Upper lobe of left lung (tissue), 6 donors: ENCODE results near the gene WNT5B. TPM values are rescaled to one million over a fixed set of nuclear protein-coding genes. Genes with fewer than 3 reads are reported as not detected.
A peak's percentile ranks its signal among the peaks of the same experiment; 100 is the strongest.

ENCODE experiments used
- ATAC-seq, 2 donors: fragments of 200-7000 bp; cut with Tn5 transposase; one replicate each; pipeline ENCODE4 v1.9.1; 2022; ENCODE audit warnings: mild to moderate bottlenecking in 2 of 2, moderate library complexity in 2 of 2; ENCODE audit not compliant: low FRiP score in 2 of 2
- DNase-seq, 2 donors: peaks; one replicate each; pipeline ENCODE4 v3.0.0-alpha.2; 2019 to 2020
- H3K27ac ChIP-seq, 4 donors: fragments of 200-600 bp; sonication (generic); one replicate each; pipeline ENCODE4 v1.5.1; 2016 to 2019
- H3K27me3 ChIP-seq, 4 donors: fragments of 200-600 bp; sonication (generic); one replicate each; pipeline ENCODE4 v1.5.1; 2017 to 2019
- H3K36me3 ChIP-seq, 4 donors: fragments of 200-600 bp; sonication (generic); one replicate each; pipeline ENCODE4 v1.5.1; 2016 to 2019
- H3K4me1 ChIP-seq, 4 donors: fragments of 200-600 bp; sonication (generic); one replicate each; pipeline ENCODE4 v1.5.1; 2018 to 2019
- H3K4me3 ChIP-seq, 4 donors: fragments of 200-600 bp; sonication (generic); one replicate each; pipeline ENCODE4 v1.5.1; 2017 to 2019; ENCODE audit warnings: mild to moderate bottlenecking in 2 of 4, moderate library complexity in 1 of 4
- H3K9me3 ChIP-seq, 4 donors: fragments of 200-600 bp; sonication (generic); one replicate each; pipeline ENCODE4 v1.5.1; 2018 to 2019
- EP300 ChIP-seq, 4 donors: sonication (generic); formaldehyde crosslinking; IDR thresholded peaks; one replicate each; pipeline ENCODE4 v1.5.1; 2017; ENCODE audit warnings: antibody characterized with exemption in 4 of 4, control low read depth in 2 of 4
- POLR2A ChIP-seq, 4 donors: fragments of 450-650 bp; IDR thresholded peaks; one replicate each; pipeline ENCODE4 v1.5.1; 2016 to 2017; ENCODE audit warnings: antibody characterized with exemption in 4 of 4, mild to moderate bottlenecking in 2 of 4
- POLR2AphosphoS5 ChIP-seq, 2 donors: sonication (generic); formaldehyde crosslinking; IDR thresholded peaks; one replicate each; pipeline ENCODE4 v1.5.1; 2017; ENCODE audit warnings: antibody characterized with exemption in 2 of 2
- WGBS, 2 donors: methylation state at CpG; one replicate each; pipeline ENCODE4 v1.1.5; 2017 to 2018; 5-methylcytosine and 5-hydroxymethylcytosine counted together
- total RNA-seq, 6 donors: library from RNA; depleted of rRNA in 4 of 6; stranded (reverse); fragments of >200 nt in 4 of 6; gene quantifications; one replicate each; pipeline versions ENCODE4 v1.1.0 to v1.2.1, GENCODE V29; 2016 to 2021
- TF ChIP-seq, protein P1 (sequence below), 6 experiments: fragments of 450-650 bp in 4 of 6; fragments of 200-600 bp in 2 of 6; sonication (generic) in 2 of 6; IDR thresholded peaks; one replicate each; pipeline ENCODE4 v1.5.1; 2016 to 2019; ENCODE audit warnings: antibody characterized with exemption in 6 of 6
- donor health status: DM: no; HTN: no; CAD: no; lungs with moderate emphysema.
- donor health status: DM: no; HTN: yes; CAD: no; lungs with severe emphysema.

Gene WNT5B
- total RNA-seq, 6 donors from 2014 or later: 5.8 to 9.7 (median 7.0) TPM; not detected in 1

DNA sequence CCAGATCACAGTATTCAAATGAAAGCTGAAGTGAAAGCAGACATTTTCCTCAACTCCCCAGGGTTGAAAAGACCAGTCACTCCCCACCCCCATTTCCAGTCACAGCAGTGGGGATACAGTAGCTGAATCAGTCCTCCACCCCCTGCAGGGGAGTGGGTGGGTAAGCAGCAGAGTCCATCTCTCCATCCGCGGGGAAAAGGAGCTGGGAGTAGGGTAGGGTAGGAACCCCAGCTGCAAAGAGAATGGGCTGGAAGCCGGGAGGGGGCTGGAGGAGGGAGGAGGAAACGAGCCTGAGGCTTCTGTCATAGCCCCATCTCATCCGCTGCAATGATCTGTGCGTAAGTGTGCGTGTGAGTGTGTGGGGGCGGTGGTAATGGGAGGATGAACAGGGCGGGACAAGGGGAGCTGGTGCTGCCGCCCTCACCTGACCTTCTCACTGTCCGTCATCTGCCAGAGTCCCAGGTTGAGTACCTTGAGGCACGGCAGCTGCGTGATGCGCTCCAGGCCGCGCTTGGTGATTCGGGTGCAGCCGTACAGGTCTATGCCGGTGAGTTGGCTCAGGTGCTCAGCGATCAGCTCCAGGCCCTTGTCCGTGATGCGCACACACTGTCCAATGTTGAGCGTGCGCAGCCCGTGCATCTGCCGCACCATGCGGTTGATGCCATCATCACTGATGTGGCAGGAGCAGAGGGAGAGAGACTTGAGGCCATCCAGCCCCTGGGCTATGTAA, 36.4 kb upstream of the WNT5B start:
- Histone ChIP-seq H3K9me3 (no peaks in the 10 kb centered on the region), H3K4me3 (peak overlapping the region; percentile 80 to 91 (median 86)), H3K27me3 (no peaks in the 10 kb centered on the region), H3K36me3 (no peaks in the 10 kb centered on the region), H3K4me1 (peaks cover 46 to 60% (median 54%) of the 10 kb centered on the region in 4 donors), H3K27ac (peak overlapping the region; percentile 49 to 98 (median 92))
- 7 to 36% methylated on average over 8 to 27 of the region's 27 CpGs for whole genome bisulfite sequencing, 2 donors
- TF ChIP-seq EP300 (IDR thresholded peaks at IDR 0.05) (no peak), POLR2A (IDR thresholded peaks at IDR 0.05) (no peak), POLR2AphosphoS5 (IDR thresholded peaks at IDR 0.05) (peak in 1 of 2 donors; percentile 5)
- TF ChIP-seq, protein P1, sequence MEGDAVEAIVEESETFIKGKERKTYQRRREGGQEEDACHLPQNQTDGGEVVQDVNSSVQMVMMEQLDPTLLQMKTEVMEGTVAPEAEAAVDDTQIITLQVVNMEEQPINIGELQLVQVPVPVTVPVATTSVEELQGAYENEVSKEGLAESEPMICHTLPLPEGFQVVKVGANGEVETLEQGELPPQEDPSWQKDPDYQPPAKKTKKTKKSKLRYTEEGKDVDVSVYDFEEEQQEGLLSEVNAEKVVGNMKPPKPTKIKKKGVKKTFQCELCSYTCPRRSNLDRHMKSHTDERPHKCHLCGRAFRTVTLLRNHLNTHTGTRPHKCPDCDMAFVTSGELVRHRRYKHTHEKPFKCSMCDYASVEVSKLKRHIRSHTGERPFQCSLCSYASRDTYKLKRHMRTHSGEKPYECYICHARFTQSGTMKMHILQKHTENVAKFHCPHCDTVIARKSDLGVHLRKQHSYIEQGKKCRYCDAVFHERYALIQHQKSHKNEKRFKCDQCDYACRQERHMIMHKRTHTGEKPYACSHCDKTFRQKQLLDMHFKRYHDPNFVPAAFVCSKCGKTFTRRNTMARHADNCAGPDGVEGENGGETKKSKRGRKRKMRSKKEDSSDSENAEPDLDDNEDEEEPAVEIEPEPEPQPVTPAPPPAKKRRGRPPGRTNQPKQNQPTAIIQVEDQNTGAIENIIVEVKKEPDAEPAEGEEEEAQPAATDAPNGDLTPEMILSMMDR (IDR thresholded peaks at IDR 0.05): no peak
- DNase-seq: peak; percentile 29 to 83
- ATAC-seq: peak; percentile 3 to 52

DNA sequence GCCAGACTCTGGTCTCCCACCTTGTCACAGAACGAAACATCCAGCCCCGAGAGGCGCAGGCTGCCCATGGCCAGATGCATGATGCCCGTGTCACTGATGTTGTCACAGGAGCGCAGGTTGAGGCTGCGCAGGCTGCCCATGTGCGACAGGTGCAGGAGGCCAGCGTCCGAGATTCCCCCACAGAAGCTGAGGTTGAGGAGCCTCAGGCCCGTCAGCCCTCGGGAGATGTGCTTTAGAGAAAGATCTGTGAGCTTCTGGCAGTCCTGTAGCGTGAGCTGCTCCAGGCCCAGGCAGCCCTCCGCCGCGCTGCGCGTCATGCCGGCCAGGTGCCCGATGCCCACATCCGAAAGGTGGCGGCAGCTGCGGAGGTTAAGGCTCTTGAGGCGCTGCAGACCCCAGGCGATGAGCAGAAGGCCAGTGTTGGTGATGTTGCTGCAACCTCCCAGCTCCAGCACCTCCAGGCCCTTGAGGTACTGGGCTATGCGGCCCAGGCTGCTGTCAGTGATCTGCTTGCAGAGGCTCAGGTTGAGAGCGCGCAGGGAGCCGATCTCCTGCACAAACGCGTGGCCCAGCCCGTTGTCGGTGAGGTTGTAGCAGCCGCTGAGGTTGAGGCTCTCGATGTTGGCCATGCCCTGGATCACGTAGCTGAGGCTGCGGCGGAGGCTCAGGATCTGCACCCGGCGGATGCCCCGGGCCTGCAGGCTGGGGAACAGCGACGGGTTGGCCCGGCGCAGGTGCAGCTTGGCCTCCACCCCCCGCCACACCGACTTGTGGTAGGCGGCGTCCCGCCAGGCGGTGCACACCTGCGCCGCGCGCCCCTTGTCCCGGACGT, 35.6 kb upstream of the WNT5B start:
- Histone ChIP-seq H3K9me3 (no peaks in the 10 kb centered on the region), H3K27ac (peak overlapping the region; percentile 91 to 98 (median 93)), H3K27me3 (no peaks in the 10 kb centered on the region), H3K36me3 (no peaks in the 10 kb centered on the region), H3K4me3 (peak overlapping the region; percentile 80 to 91 (median 86)), H3K4me1 (peaks cover 41 to 54% (median 50%) of the 10 kb centered on the region in 4 donors)
- ATAC-seq (peak; percentile 20 to 71), DNase-seq (peak; percentile 66 to 91)
- TF ChIP-seq POLR2A (IDR thresholded peaks at IDR 0.05) (no peak), EP300 (IDR thresholded peaks at IDR 0.05) (no peak), POLR2AphosphoS5 (IDR thresholded peaks at IDR 0.05) (no peak)
- TF ChIP-seq, protein P1 (IDR thresholded peaks at IDR 0.05): no peak
- 8 to 26% methylated on average over 6 to 35 of the region's 56 CpGs for WGBS, 2 donors

DNA sequence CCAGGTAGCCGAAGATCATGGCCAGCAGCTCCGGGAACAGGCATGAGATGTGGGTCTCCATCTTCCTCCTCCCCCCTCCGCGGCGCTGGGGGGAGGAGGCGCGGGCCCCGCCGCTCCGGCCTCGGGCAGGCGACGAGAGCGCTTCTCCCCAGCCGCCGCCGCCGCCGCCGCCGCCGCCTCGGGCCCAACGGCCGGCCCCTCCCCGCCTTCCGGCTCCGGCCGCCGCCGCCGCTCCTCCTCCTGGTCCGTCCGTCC, 35.1 kb upstream of the WNT5B start:
- no CpG with 5 or more reads among the region's 34 CpGs for WGBS, 2 donors
- no peaks in the 10 kb centered on the region for H3K27me3 ChIP-seq
- peak overlapping the region; percentile 80 to 91 (median 86) for H3K4me3 ChIP-seq
- TF ChIP-seq POLR2A (IDR thresholded peaks at IDR 0.05) (peak in 2 of 4 donors; percentile 46 to 70), POLR2AphosphoS5 (IDR thresholded peaks at IDR 0.05) (peak in 1 of 2 donors; percentile 28), EP300 (IDR thresholded peaks at IDR 0.05) (no peak)
- TF ChIP-seq, protein P1 (IDR thresholded peaks at IDR 0.05): no peak
- no peaks in the 10 kb centered on the region for H3K9me3 ChIP-seq
- DNase-seq (no peak), ATAC-seq (peak in 1 of 2 donors; percentile 72)
- peaks cover 41 to 54% (median 47%) of the 10 kb centered on the region in 4 donors for H3K4me1 ChIP-seq
- no peaks in the 10 kb centered on the region for H3K36me3 ChIP-seq
- peak overlapping the region; percentile 91 to 98 (median 93) for H3K27ac ChIP-seq

DNA sequence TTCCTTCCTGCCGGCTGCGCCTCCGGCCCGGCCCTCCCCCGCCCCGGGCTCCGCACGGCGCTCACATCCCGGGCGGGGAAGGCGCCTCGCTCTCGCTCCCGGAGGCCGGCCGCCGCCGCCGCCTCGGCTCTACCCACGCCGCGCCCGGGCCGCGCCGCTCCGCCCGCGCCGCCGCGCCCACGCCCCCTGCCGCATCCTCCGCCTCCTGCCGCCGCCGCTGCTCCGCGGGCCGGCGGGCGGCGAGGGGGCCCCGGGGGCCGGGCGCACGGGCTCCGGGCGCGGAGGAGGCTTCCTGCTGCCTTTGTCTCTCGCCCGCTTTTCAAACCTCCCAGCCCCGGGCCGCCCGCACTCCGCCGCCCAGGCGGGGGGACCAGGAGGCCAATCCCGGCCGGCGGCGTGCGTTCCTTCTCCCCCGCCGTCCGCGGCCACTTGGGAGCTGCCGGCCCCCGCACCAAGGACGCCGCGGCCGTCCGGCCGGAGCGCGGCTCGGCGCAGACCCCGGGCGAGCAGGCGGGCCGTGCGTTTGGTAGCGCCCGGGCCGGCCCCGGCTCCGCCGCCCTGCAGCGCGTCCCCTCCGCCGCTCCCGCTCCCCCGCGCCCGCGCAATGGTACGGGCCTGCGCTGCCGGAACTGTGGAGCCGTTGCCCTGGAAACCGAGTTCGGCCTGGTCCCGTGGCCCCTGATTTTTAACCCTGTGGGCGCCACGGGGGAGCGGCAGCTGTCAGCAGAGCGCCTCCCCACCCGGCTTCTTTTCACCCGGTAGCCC, 34.6 kb upstream of the WNT5B start, which contains the start of gene FBXL14:
Gene FBXL14 (minus strand): TSS at position 321 of the 765 bp plus-strand sequence. CDS start 515 bp downstream, outside the sequence.
- peak within 1 kb of the TSS; percentile 80 to 91 (median 86) for H3K4me3 ChIP-seq
- 0 to 1% methylated on average over 11 to 40 of the region's 115 CpGs for WGBS, 2 donors
- no peaks in the 10 kb centered on the region for H3K27me3 ChIP-seq
- H3K27ac ChIP-seq: peak within 1 kb of the TSS; percentile 91 to 98 (median 93)
- H3K9me3 ChIP-seq: no peaks in the 10 kb centered on the region
- H3K36me3 ChIP-seq: no peaks in the 10 kb centered on the region
- H3K4me1 ChIP-seq: peaks cover 41 to 53% (median 46%) of the 10 kb centered on the region in 4 donors
- TF ChIP-seq, protein P1 (IDR thresholded peaks at IDR 0.05): peak in 3 of 6 experiments; percentile 14 to 37 (median 22)
- TF ChIP-seq POLR2AphosphoS5 (IDR thresholded peaks at IDR 0.05) (peak; percentile 70 to 80), POLR2A (IDR thresholded peaks at IDR 0.05) (peak in 2 of 4 donors; percentile 55 to 63), EP300 (IDR thresholded peaks at IDR 0.05) (no peak)
- peak; percentile 92 to 97 for DNase-seq
- peak; percentile 88 to 91 for ATAC-seq
